ENCODE measurements around the gene BATF3. TPM values are rescaled to one million over a fixed set of nuclear protein-coding genes. Genes with fewer than 3 reads are reported as not detected.
"Not testable (repeated sequence)": the region's sequence is repeated elsewhere in the genome, so short reads cannot be mapped to it uniquely, and the experiment has no call there.

The BATF3 gene
- total and polyA plus RNA-seq, 9 of the 15 experiments (the other 6 are each of a cell fraction or from before 2014, with no cell fraction given) = 0.40 to 3.8 (median 2.0) TPM

DNA sequence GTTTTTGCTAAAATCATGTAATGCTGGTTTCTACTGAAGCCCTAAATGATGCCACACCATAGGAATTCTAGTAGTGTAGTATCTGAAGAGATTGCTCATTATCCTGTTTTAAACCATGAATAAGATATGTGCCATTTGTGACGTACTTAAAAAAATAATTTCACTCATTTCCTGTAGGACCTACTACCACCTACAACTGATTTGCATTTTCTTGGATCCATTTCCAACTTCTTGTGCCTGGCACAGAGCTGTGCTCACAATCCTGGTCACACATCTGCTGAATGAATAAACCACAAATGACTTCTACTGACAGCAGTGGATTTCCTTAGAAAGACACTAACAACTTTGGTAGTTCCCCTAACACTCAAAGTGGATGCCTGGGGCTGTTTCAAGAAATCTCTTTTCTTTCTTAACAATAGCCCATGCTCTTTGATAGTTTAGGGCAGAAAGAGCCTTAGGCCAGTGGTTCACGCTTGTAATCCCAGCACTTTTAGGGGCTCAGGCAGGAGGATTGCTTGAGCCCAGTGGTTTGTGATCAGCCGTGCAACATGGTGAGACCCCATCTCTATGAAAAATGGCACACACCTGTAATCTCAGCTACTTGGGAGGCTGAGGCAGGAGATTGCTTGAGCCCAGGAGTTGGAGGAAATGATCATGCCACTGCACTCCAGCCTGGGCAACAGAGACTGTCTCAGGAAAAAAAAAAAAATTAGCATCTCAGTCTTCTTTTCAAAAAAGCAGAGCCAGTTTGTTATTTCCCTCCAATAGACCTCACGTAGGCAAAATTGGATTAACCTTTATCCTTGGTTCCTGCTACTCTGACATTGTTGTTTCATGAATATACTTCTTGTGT lies 13.0 kb upstream of the BATF3 start:
- H4K20me1 ChIP-seq (replicated peaks; ENCODE audit: control insufficient read depth, insufficient read depth, low read length) = no peaks in the 10 kb centered on the region
- peaks cover 6 to 10% of the 10 kb centered on the region in 2 experiments; a peak in 3 of 5 replicates for H3K27me3 ChIP-seq (ENCODE audit: control insufficient read depth in 2 of 2, insufficient read depth in 2 of 2, low read length in 2 of 2)
- H3K4me1 ChIP-seq (replicated peaks in 1 of 2; ENCODE audit: control insufficient read depth in 2 of 2, insufficient read depth in 2 of 2, low read length in 2 of 2) = no peaks in the 10 kb centered on the region
- no peak overlapping the region for H3K9ac ChIP-seq (ENCODE audit: insufficient read depth in 1 of 2, low read depth in 2 of 2, low read length in 2 of 2)
- 5% methylated on average over 4 of the region's 4 CpGs for WGBS (ENCODE audit: insufficient coverage, low coverage, missing lambda C conversion rate)
- TF ChIP-seq TSC22D4 (tag; IDR thresholded peaks at IDR 0.05) (no peak), SMAD2 (IDR thresholded peaks at IDR 0.05; ENCODE audit: low read depth, low read length) (no peak)
- TF ChIP-seq, protein P1, sequence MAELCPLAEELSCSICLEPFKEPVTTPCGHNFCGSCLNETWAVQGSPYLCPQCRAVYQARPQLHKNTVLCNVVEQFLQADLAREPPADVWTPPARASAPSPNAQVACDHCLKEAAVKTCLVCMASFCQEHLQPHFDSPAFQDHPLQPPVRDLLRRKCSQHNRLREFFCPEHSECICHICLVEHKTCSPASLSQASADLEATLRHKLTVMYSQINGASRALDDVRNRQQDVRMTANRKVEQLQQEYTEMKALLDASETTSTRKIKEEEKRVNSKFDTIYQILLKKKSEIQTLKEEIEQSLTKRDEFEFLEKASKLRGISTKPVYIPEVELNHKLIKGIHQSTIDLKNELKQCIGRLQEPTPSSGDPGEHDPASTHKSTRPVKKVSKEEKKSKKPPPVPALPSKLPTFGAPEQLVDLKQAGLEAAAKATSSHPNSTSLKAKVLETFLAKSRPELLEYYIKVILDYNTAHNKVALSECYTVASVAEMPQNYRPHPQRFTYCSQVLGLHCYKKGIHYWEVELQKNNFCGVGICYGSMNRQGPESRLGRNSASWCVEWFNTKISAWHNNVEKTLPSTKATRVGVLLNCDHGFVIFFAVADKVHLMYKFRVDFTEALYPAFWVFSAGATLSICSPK (IDR thresholded peaks at IDR 0.05; ENCODE audit: borderline replicate concordance) = no peak
- TF ChIP-seq, protein P2, sequence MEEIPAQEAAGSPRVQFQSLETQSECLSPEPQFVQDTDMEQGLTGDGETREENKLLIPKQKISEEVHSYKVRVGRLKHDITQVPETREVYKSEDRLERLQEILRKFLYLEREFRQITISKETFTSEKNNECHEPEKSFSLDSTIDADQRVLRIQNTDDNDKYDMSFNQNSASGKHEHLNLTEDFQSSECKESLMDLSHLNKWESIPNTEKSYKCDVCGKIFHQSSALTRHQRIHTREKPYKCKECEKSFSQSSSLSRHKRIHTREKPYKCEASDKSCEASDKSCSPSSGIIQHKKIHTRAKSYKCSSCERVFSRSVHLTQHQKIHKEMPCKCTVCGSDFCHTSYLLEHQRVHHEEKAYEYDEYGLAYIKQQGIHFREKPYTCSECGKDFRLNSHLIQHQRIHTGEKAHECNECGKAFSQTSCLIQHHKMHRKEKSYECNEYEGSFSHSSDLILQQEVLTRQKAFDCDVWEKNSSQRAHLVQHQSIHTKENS (CRISPR knock-in tag; IDR thresholded peaks at IDR 0.05) = no peak
- ChIA-PET CTCF (ENCODE audit: low intra/inter-chr PET ratio) (no interaction called here), POLR2A (no interaction called here)
- H3K9me1 ChIP-seq (ENCODE audit: control insufficient read depth, insufficient read depth, low read length) = no peaks in the 10 kb centered on the region
- H3K27ac ChIP-seq (ENCODE audit: extremely low read depth, low read depth, low read length) = no peak overlapping the region
- no peaks in the 10 kb centered on the region for H3K9me3 ChIP-seq (replicated peaks; ENCODE audit: control insufficient read depth, insufficient read depth, low read depth, low read length)
- ATAC-seq (no peak), FAIRE-seq (no peak), DNase-seq (ENCODE audit: extremely low read depth in 1 of 4, low spot score in 3 of 4) (no peak)
- no peak overlapping the region for H2AFZ ChIP-seq (ENCODE audit: low read depth, low read length)
- no peaks in the 10 kb centered on the region for H3K36me3 ChIP-seq (ENCODE audit: control insufficient read depth, insufficient read depth, low read length)
- BruUV-seq (replicated peaks) = no TSS peak
- H3K79me2 ChIP-seq (ENCODE audit: control insufficient read depth, insufficient read depth, low read length) = no peaks in the 10 kb centered on the region
- intact Hi-C loops (cut with micrococcal nuclease) = no loop called here
- in situ Hi-C loops (cut with MboI) = no loop called here
- H3K4me2 ChIP-seq (ENCODE audit: insufficient read depth, low read length) = no peak overlapping the region
- no peak overlapping the region for H3K4me3 ChIP-seq

DNA sequence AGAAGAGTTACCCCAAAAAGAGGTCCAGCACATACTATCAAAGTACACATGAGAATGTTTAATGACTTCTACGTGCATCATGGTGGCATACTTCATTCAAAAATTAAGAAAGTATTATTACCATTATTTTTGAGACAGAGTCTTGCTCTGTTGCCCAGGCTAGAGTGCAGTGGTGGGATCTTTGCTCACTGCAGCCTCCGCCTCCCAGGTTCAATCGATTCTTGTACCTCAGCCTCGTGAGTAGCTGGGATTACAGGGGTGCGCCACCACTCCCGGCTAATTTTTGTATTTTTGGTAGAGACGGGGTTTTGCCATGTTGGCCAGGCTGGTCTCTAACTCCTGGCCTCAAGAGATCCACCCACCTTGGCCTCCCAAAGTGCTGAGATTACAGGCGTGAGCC lies 12.3 kb upstream of the BATF3 start:
- H3K36me3 ChIP-seq (ENCODE audit: control insufficient read depth, insufficient read depth, low read length); intact Hi-C loops (cut with micrococcal nuclease); H3K4me1 ChIP-seq (replicated peaks in 1 of 2; ENCODE audit: control insufficient read depth in 2 of 2, insufficient read depth in 2 of 2, low read length in 2 of 2); FAIRE-seq; CTCF ChIA-PET (ENCODE audit: low intra/inter-chr PET ratio); in situ Hi-C loops (cut with MboI); H4K20me1 ChIP-seq (replicated peaks; ENCODE audit: control insufficient read depth, insufficient read depth, low read length); H3K79me2 ChIP-seq (ENCODE audit: control insufficient read depth, insufficient read depth, low read length); BruUV-seq (replicated peaks); H2AFZ ChIP-seq (ENCODE audit: low read depth, low read length); POLR2A ChIA-PET; H3K9ac ChIP-seq (ENCODE audit: insufficient read depth in 1 of 2, low read depth in 2 of 2, low read length in 2 of 2); H3K4me3 ChIP-seq; H3K27me3 ChIP-seq (ENCODE audit: control insufficient read depth in 2 of 2, insufficient read depth in 2 of 2, low read length in 2 of 2); ATAC-seq; H3K27ac ChIP-seq (ENCODE audit: extremely low read depth, low read depth, low read length); H3K9me1 ChIP-seq (ENCODE audit: control insufficient read depth, insufficient read depth, low read length); H3K9me3 ChIP-seq (replicated peaks; ENCODE audit: control insufficient read depth, insufficient read depth, low read depth, low read length); DNase-seq (ENCODE audit: extremely low read depth in 1 of 4, low spot score in 3 of 4); H3K4me2 ChIP-seq (ENCODE audit: insufficient read depth, low read length): not testable (repeated sequence)
- 21% methylated on average over 8 of the region's 8 CpGs for WGBS (ENCODE audit: insufficient coverage, low coverage, missing lambda C conversion rate)
